B cell (primary cell): ENCODE measurements around the gene TSC22D2. TPM values are rescaled to one million over a fixed set of nuclear protein-coding genes. Genes with fewer than 3 reads are reported as not detected.

Experiments
- ATAC-seq: fragments of 200-7000 bp; cut with Tn5 transposase; one replicate; pipeline ENCODE4 v1.10.0; 2021; ENCODE audit warnings: low read depth, mild to moderate bottlenecking, moderate number of reproducible peaks, moderate library complexity
- CTCF ChIA-PET: fragments of 350-600 bp; sonication (Branson Sonifier 250); formaldehyde crosslinking; loops from one replicate; lab custom pipeline; 2021; ENCODE audit warnings: antibody characterized with exemption, inconsistent platforms; lab: Charles Lee
- POLR2A ChIA-PET: fragments of 350-600 bp; sonication (Branson Sonifier 250); formaldehyde crosslinking; loops from one replicate; lab custom pipeline; 2021; ENCODE audit warnings: antibody characterized with exemption; lab: Charles Lee
- DNase-seq: peaks from one replicate; pipeline ENCODE4 v3.0.0; 2013
- H2AFZ ChIP-seq: 2 replicates; pipeline ENCODE4 v1.6.1; 2012; ENCODE audit warnings: mild to moderate bottlenecking, low read depth, low read length; ENCODE audit not compliant: insufficient read depth, poor library complexity, severe bottlenecking
- H3K27ac ChIP-seq, 2 donors: 1 replicate in 1 of 2; 2 replicates in 1 of 2; pipeline ENCODE4 v1.5.1; 2012 to 2013; ENCODE audit warnings: low read length in 2 of 2, mild to moderate bottlenecking in 2 of 2, moderate library complexity in 1 of 2
- H3K27me3 ChIP-seq, 4 experiments: fragments of 200-600 bp in 1 of 4; sonication (generic) in 1 of 4; replicated peaks in 1 of 4; 1 replicate in 2 of 4; 2 replicates in 2 of 4; pipeline versions ENCODE4 v1.6.1 to v1.7.0; 2013 to 2016; ENCODE audit warnings: low read length in 3 of 4, mild to moderate bottlenecking in 2 of 4, mixed read lengths in 1 of 4, moderate library complexity in 1 of 4; ENCODE audit not compliant: insufficient read depth in 4 of 4, control insufficient read depth in 3 of 4; ENCODE audit errors: control extremely low read depth in 1 of 4
- H3K36me3 ChIP-seq, 2 experiments: replicated peaks in 1 of 2; 1 replicate in 1 of 2; 2 replicates in 1 of 2; pipeline versions ENCODE4 v1.6.1 to v1.7.1; 2013; ENCODE audit warnings: low read length in 1 of 2; ENCODE audit not compliant: insufficient read depth in 2 of 2, control insufficient read depth in 1 of 2; ENCODE audit errors: control extremely low read depth in 1 of 2, extremely low read depth in 1 of 2
- H3K4me1 ChIP-seq, 2 donors: fragments of 200-600 bp in 1 of 2; sonication (generic) in 1 of 2; 1 replicate in 1 of 2; 2 replicates in 1 of 2; pipeline versions ENCODE4 v1.5.1 to v1.6.1; 2013 to 2017; ENCODE audit warnings: low read length in 2 of 2; ENCODE audit not compliant: control insufficient read depth in 2 of 2, insufficient read depth in 2 of 2
- H3K4me2 ChIP-seq: replicated peaks from 2 replicates; pipeline ENCODE3; 2012; ENCODE audit warnings: mild to moderate bottlenecking, low read depth, low read length; ENCODE audit not compliant: poor library complexity, severe bottlenecking
- H3K4me3 ChIP-seq, 5 experiments: fragments of 200-600 bp in 1 of 5; sonication (generic) in 1 of 5; 1 replicate in 3 of 5; 2 replicates in 2 of 5; pipeline versions ENCODE4 v1.5.1 to v1.7.0; 2011 to 2016; ENCODE audit warnings: low read length in 4 of 5, mild to moderate bottlenecking in 4 of 5, low read depth in 2 of 5, control low read depth in 1 of 5, moderate library complexity in 1 of 5; ENCODE audit not compliant: insufficient read depth in 1 of 5; ENCODE audit errors: control extremely low read depth in 1 of 5, extremely low read depth in 1 of 5
- H3K79me2 ChIP-seq: fragments of 200-600 bp; sonication (generic); one replicate; pipeline ENCODE4 v1.6.0; 2016; ENCODE audit warnings: low read length; ENCODE audit not compliant: control insufficient read depth, insufficient read depth
- H3K9ac ChIP-seq: fragments of 200-600 bp; sonication (generic); 2 replicates; pipeline ENCODE4 v1.6.1; 2017; ENCODE audit warnings: mild to moderate bottlenecking, low read length, moderate library complexity
- H3K9me3 ChIP-seq, 3 donors: one replicate each; pipeline versions ENCODE4 v1.6.1 to v1.7.1; 2013; ENCODE audit warnings: low read length in 2 of 3; ENCODE audit not compliant: control insufficient read depth in 2 of 3, insufficient read depth in 1 of 3; ENCODE audit errors: control extremely low read depth in 1 of 3
- H4K20me1 ChIP-seq: 2 replicates; pipeline ENCODE4 v1.6.0; 2012; ENCODE audit warnings: mild to moderate bottlenecking, low read length; ENCODE audit not compliant: insufficient read depth, control insufficient read depth, poor library complexity, severe bottlenecking
- H3K27ac Mint-ChIP-seq: one replicate; pipeline ENCODE4 v1.8.0; 2021; ENCODE audit warnings: mixed read lengths
- H3K27me3 Mint-ChIP-seq: one replicate; pipeline ENCODE4 v1.8.0; 2021; ENCODE audit warnings: mixed read lengths
- H3K4me1 Mint-ChIP-seq: one replicate; pipeline ENCODE4 v1.8.0; 2021; ENCODE audit warnings: mixed read lengths
- H3K4me3 Mint-ChIP-seq: one replicate; pipeline ENCODE4 v1.8.0; 2021; ENCODE audit warnings: mixed read lengths
- H3K9me3 Mint-ChIP-seq: one replicate; pipeline ENCODE4 v1.8.0; 2022; ENCODE audit warnings: mixed read lengths; ENCODE audit not compliant: insufficient read depth
- CTCF ChIP-seq: fragments of 200-600 bp; IDR thresholded peaks from one replicate; pipeline ENCODE4 v1.8.0; 2022; ENCODE audit warnings: antibody characterized with exemption, mild to moderate bottlenecking
- EZH2 ChIP-seq: IDR thresholded peaks from 2 replicates; pipeline ENCODE4 v1.6.1; 2012; ENCODE audit warnings: borderline replicate concordance, low read depth, mild to moderate bottlenecking, moderate library complexity, low read length; ENCODE audit not compliant: insufficient read depth, poor library complexity, severe bottlenecking
- WGBS: methylation state at CpG from one replicate; pipeline ENCODE4 v1.1.5; 2013; ENCODE audit warnings: missing lambda C conversion rate; ENCODE audit not compliant: insufficient coverage; 5-methylcytosine and 5-hydroxymethylcytosine counted together
- intact Hi-C: fragments of 100-400 bp; cut with micrococcal nuclease; formaldehyde crosslinking; loops from one replicate; pipeline ENCODE4 v1.10.0; 2022
- polyA plus RNA-seq: library from polyadenylated mRNA; depleted of rRNA; stranded (reverse); fragments of >200 nt; gene quantifications from 2 replicates; pipeline ENCODE4 v1.2.3, GENCODE V29; 2012
- total RNA-seq, 2 donors: library from RNA; stranded (reverse); fragments of 120-200 nt in 1 of 2; gene quantifications; 1 replicate in 1 of 2; 2 replicates in 1 of 2; pipeline versions ENCODE4 v1.2.3 to v1.2.4, GENCODE V29; 2013 to 2022

The TSC22D2 gene
- total and polyA plus RNA-seq, 2 donors (not counting 1 experiment from before 2014, with no cell fraction given): 17.2 to 45.9 TPM

DNA sequence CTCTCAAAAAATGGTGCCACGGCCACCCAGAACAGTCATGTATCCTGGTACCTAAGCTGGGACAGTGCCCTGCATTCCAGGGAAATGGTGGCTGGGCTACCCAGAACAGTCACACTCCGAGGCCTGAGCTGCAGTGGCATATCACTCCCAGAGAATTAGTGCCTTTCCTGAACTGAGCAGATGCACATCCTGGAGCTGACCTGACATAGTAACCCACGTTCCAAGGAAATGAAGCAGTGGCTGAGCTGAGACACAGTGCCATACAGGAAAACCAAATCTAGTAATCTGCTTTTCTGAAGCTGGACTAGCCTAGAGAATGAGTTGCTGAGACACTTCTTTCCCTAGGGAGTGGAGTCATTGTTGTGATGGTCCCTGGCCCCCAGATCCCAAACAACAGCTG is 96.4 kb downstream of the TSC22D2 start:
- Histone ChIP-seq H3K9ac (no peak overlapping the region), H3K4me1 (no peaks in the 10 kb centered on the region), H3K36me3 (no peaks in the 10 kb centered on the region), H4K20me1 (no peaks in the 10 kb centered on the region), H3K27ac (no peak overlapping the region), H3K9me3 (peaks cover 1 to 12% (median 8%) of the 10 kb centered on the region in 3 donors), H3K27me3 (peaks cover 0 to 5% (median 1%) of the 10 kb centered on the region in 4 experiments), H3K79me2 (no peaks in the 10 kb centered on the region), H2AFZ (no peak overlapping the region), H3K4me2 (no peak overlapping the region), H3K4me3 (no peak overlapping the region)
- ChIA-PET CTCF (interaction anchor here (2.0 kb wide), 1 partner anchor 9 kb away, joined by 9 read pairs; no protein-coding TSS in a partner anchor), POLR2A (no interaction called here)
- no peak for DNase-seq
- H3K27ac Mint-ChIP-seq: no peak overlapping the region
- peaks cover 35% of the 10 kb centered on the region for H3K27me3 Mint-ChIP-seq
- no peak for ATAC-seq
- intact Hi-C loops: no loop called here
- H3K4me1 Mint-ChIP-seq: no peaks in the 10 kb centered on the region
- 93% methylated on average over 3 of the region's 3 CpGs for WGBS
- no peak for TF ChIP-seq EZH2
- no peak for TF ChIP-seq CTCF
- no peak overlapping the region for H3K4me3 Mint-ChIP-seq
- H3K9me3 Mint-ChIP-seq: peaks cover 7% of the 10 kb centered on the region

DNA sequence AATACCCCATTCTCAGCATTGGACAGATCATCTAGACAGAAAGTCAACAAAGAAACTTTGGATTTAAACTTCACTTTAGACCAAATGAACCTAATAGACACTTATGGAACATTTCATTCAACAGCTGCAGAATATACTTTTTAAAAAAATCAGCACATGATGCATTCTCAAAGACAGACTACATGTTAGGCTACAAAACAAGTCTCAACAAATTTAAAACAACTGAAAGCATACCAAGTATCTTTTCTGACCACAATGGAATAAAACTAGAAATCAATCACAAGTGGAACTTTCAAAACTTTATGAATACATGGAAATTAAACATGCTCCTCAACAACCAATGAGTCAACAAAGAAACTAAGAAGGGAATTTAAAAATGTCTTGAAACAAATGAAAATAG is 100.3 kb downstream of the TSC22D2 start:
- Histone ChIP-seq H3K4me1 (no peaks in the 10 kb centered on the region), H3K4me2 (no peak overlapping the region), H3K9me3 (peaks cover 0 to 1% (median 0%) of the 10 kb centered on the region in 3 donors), H4K20me1 (no peaks in the 10 kb centered on the region), H3K9ac (no peak overlapping the region), H3K27me3 (peaks cover 0 to 5% (median 1%) of the 10 kb centered on the region in 4 experiments), H3K79me2 (no peaks in the 10 kb centered on the region), H3K4me3 (no peak overlapping the region), H3K36me3 (no peaks in the 10 kb centered on the region), H2AFZ (no peak overlapping the region), H3K27ac (no peak overlapping the region)
- no peaks in the 10 kb centered on the region for H3K4me1 Mint-ChIP-seq
- H3K9me3 Mint-ChIP-seq: peaks cover 2% of the 10 kb centered on the region
- intact Hi-C loops: no loop called here
- ChIA-PET POLR2A (no interaction called here), CTCF (no interaction called here)
- ATAC-seq: no peak
- H3K27me3 Mint-ChIP-seq: peaks cover 42% of the 10 kb centered on the region
- H3K27ac Mint-ChIP-seq: no peak overlapping the region
- TF ChIP-seq CTCF: no peak
- no peak for DNase-seq
- H3K4me3 Mint-ChIP-seq: no peak overlapping the region
